ENCODE measurements around the gene CD274.
A peak's percentile ranks its signal among the peaks of the same experiment; 100 is the strongest.
"Not testable (repeated sequence)": the region's sequence is repeated elsewhere in the genome, so short reads cannot be mapped to it uniquely, and the experiment has no call there.

The CD274 gene

DNA sequence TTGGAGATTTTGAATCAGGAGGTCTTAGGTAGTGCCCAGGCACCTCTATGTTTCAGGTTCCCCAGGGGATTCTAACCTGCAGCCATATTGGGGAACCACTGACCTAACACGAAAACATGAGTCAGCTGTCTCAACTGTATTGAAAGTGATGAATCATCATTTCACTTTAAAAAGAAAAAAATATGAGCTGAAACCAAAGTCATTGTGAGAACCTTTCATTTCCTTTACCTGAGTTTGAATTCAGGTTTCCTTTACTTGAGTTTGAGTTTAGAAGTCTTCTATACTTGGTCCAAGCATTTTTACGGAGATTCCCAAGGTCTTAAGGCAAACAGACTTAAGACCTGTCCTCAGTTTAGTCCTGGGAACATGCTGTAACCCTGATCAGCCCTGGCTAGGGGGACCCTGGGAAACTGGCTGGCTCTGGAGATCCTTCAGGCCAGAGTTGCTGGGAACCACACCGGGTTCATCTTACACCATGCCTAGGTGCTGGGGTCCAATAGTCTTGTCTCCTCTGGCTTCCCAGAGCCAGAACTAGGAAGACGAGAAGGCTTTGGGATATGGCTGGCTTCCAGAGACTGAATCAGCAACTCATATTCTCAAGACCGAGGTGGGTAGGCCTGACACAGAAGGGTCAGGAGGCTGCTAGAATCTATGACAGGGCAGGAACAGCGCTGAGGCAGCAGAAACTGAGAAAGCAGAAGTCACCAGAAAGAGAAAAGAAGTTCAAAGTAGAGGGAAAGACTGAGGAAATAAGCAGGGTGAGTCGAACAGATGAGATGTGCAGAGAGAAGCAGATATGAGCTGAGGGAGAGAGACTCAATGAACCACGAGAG, 43.6 kb downstream of the CD274 start:
- DNase-seq (ENCODE audit: low read depth in 2 of 3, low spot score in 1 of 3) = no peak

DNA sequence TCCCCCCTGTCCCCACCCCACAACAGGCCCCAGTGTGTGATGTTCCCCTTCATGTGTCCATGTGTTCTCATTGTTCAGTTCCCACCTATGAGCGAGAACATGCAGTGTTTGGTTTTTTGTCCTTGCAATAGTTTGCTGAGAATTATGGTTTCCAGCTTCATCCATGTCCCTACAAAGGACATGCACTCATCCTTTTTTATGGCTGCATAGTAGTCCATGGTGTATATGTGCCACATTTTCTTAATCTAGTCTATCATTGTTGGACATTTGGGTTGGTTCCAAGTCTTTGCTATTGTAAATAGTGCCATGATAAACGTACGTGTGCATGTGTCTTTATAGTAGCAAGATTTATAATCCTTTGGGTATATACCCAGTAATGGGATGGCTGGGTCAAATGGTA, 44.4 kb downstream of the CD274 start:
- DNase-seq (ENCODE audit: low read depth in 2 of 3, low spot score in 1 of 3) = not testable (repeated sequence)

DNA sequence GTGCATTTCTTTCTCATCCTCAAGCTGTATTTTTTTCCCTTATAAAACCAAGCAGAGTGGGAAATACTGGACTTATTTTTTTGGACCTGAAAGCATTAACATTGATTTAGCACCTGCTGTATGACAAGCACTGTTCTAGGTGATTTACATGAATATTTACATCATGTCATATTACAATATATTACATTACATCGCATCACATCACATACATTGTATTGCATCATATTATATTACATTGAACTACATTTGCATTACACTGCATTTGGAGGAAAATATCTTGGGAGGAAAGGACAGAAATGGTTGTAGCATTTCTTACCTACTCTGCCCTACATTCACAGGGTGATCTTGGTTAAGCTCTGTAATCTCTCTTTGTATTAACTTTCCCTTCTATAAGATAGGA, 48.8 kb downstream of the CD274 start:
- no peak for DNase-seq (ENCODE audit: low read depth in 2 of 3, low spot score in 1 of 3)

DNA sequence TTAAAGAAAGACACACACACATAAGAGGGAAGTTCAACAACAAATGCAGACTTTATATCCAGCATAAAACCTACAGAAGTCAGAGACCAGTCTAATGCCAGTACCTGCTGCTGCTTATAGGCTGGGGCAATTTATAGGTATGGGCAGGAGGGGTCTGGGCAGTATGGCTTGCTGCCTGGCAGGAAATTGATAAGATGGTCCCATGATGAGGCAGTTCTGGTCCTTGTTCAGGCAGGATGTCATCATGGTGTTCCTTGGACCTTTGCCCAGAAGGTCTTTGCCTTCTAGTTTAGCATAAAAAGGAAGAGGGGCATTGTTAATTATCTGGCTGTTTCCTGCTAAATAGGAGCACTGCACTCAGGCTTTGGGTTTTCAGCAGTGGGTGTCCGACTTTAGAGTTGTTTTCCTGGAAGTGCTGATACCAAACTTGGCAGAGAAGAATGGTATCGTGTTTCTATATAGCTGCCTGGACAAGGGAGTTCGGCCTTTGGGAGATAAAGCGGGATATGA, 49.6 kb downstream of the CD274 start:
- DNase-seq (ENCODE audit: low read depth in 2 of 3, low spot score in 1 of 3) = no peak

DNA sequence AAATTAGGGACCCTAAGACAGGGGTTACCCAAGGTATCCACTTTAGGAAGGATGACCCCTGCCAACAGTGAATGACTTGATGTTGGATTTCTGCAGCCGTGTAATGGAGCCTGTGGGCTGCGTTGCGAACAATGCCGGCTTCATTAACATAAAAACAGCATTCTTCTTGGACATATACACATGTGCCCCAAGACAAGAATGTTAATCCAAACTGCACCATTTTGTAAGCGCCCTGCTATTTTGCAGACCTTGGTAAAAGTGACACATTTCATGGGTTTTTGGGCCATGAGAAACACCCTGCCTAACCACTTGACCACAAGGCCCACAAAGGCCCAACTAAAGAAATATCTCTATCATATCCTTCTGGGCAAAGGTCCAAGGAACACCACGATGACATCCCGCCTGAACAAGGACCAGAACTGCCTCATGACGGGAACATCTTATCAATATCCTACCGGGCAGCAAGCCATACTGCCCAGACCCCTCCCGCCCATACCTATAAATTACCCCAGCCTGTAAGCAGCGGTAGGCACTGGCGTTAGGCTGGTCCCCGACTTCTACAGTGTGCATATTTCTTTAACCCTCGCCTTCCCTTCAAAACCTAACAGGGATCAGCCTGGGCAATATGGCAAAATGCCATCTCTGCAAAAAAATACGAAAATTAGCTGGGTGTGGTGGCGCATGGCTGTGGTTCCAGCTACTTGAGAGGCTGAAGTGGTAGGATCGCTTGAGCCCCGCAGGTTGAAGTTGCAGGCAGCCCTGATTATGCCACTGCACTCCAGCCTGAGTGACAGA, 50.3 kb downstream of the CD274 start:
- no peak for DNase-seq (ENCODE audit: low read depth in 2 of 3, low spot score in 1 of 3)

DNA sequence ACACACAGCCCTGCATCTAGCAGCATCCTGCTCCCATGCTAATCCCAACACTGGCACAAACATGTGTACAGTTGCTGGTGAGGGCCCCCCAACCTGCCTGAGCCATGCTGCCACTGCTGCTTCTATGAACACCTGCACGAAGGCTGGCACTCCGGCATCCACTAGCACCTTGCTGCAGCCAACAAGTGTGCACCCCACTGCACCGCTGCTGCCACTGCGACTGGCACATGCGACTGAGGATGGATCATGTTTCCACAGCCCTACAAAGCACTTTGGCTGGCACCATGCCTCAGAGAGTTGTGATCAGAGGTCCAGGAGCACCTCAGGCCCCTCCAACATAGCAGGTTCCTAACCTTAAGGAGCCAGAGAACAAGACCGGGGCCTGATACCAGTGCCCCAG, 52.2 kb downstream of the CD274 start:
- DNase-seq (ENCODE audit: low read depth in 2 of 3, low spot score in 1 of 3) = no peak

DNA sequence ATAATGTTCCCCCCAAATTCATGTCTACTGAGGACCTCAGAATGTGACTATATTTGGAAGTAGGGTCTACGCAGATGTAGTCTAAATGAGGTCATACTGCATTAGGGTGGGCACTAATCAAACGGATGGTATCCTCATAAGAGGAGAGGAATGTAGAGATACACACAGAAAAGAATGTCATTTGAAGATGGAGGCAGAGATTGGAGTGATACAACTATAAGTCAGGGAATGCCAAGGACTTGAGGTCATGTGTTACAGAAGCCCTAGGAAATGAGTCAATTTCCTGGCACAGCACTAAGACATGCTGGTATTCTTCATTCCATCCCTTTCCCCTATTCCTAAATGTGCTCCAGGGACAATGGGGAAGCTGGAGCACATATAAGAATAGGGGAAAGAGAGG, 59.2 kb downstream of the CD274 start:
- DNase-seq (ENCODE audit: low read depth in 2 of 3, low spot score in 1 of 3) = no peak

DNA sequence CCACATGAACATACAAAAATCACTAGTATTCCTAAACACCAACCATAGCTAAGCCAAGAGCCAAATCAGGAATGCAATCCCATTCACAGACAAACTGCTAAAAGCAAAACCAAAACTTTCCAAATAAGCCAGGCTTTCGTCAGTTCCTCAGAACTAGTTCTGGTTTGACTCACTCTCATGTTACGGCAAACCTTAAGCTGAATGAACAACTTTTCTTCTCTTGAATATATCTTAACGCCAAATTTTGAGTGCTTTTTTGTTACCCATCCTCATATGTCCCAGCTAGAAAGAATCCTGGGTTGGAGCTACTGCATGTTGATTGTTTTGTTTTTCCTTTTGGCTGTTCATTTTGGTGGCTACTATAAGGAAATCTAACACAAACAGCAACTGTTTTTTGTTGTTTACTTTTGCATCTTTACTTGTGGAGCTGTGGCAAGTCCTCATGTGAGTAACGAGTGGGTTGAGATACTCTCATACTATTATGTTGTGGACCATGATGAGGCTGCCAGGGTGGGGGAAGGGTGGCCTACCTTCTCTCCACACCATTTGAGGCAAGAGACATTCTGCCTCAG, 60.1 kb downstream of the CD274 start, which contains the start of gene PDCD1LG2:
TSS of gene PDCD1LG2 (plus strand) at position 172 of the 572 bp plus-strand sequence. CDS start 12,016 bp downstream, outside the sequence.
- peak; percentile 46 to 49 (median 48) for DNase-seq (ENCODE audit: low read depth in 2 of 3, low spot score in 1 of 3)

DNA sequence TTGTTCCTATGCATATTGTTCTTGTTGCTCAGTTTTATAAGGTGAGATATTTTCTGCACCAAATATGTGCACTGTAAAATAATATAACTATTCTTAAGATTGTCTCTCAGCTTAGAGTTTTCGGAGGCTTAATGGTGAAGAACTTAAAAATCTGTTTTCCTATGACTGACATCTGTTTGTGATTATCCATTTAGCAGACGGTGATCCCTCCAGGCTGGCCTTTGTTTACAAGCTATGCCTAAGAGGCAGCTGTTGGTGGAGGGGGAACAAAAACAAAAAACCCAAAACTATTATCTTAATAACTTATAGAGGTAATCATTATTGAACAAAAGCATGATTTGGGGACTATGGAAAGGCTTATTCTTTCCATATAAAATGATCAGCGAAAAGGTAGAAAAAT, 60.6 kb downstream of the CD274 start:
- DNase-seq (ENCODE audit: low read depth in 2 of 3, low spot score in 1 of 3) = no peak

DNA sequence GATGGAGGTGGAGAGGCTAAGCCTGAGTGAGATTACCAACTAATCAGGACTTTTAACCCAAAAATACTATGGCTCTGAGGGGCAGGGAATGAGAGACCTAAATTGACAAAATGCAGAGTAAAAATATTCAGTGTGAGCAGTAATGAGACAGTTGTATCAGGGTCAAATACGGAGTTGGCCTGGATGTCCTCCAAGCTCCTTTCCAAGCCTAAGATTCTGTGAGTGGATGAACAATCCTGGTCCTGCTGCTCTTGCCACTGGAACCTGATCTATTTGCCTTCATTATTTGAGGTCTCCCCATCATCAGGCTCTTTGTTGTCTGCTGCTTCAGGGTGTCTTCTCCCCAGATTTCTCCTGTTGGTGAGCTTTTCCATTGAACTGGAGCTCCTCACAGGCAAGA, 61.1 kb downstream of the CD274 start:
- DNase-seq (ENCODE audit: low read depth in 2 of 3, low spot score in 1 of 3) = no peak

DNA sequence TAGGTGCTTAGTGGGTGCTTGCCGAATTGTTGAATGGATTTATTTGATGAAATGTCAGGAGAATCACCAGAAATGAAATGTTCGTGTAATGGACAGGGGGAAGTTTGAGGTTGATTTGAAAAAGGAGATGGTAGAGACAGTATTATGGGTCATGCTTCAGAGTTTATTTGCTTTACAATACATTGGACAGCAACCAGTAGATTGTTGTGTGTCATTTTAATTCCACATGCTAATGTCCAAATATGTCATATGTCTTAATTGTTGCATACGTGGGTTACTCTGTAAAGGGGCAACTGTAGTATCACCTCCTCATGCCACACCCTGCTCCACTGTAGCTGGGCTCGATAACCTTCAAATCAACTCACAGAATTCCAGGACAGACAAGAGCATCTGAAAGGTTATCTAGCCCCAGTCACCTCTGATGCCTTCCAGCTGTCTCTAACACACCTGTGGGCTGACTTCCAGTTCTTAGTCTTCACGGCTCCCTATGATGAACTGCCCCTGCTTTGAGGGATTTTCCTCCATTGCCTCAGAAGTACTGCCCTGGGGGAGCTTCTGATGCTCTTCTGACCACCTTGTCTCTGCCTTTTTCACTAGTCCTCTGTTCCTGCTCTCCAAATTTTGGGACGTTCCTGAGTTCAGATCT, 61.7 kb downstream of the CD274 start:
- no peak for DNase-seq (ENCODE audit: low read depth in 2 of 3, low spot score in 1 of 3)

DNA sequence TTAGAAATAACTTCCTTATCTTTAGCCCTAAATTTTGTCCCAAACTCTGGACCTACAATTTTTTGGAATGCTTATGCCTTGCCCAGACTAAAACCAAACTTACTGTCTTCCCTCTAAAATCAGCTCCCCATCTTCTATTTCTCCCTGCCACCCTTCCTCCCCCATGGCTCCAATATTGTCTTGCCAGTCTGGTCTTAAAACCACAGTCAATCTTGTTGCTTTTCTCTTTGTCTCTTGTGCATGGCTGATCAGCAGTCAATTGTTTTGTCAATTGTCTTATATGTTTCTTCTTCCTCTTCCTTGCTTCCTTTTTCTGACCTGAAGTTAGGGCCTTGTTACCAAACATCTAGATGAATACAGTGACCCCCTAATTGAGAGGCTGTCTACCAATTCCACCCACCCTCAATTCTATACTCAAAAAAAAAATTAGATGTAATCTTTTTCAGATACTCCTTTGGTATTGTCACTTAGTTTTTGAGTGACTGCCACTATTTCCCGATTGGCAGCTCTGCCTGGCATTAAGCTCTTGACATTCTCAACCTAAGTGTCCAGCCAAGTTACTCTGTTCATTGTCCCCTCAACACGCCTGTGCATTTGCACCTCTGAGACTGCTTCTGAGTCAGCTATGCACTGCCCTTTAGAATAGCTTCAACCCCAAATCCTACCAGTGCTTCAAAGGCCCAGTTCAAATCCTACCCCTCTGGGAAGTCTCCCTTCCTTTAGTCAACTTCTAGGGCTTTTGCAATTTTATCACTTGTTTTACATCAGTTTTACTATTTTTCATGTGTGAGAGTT, 62.5 kb downstream of the CD274 start:
- DNase-seq (ENCODE audit: low read depth in 2 of 3, low spot score in 1 of 3) = no peak

DNA sequence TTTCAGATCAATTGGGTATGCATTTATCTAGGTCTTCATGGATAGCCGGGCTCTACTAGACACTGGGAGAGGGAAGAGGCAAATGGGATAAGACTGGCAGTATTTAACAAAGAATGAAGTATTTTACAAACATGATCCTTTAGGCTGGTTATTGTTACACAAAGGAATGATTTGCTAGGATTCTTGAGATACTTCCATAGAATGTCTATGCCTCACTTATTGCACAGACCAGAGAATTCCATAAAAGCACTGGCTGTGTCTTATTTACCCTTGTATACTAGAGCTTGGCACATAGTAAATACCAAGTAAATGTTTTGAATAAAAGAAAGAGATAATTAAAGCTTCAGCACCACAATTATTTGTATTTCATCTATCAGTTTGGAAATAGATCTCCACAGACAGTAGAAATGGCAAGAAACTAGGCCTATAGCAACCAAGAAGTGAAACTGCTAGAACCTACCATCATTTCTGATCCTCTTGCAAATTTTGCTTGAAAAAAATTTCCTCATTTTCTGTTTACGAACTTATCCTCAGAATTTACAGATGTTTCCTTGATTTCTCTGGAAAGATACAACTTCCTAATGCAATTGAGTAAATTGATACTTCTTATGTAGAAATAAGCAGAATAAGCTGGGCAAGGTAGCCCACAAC, 63.7 kb downstream of the CD274 start:
- no peak for DNase-seq (ENCODE audit: low read depth in 2 of 3, low spot score in 1 of 3)

DNA sequence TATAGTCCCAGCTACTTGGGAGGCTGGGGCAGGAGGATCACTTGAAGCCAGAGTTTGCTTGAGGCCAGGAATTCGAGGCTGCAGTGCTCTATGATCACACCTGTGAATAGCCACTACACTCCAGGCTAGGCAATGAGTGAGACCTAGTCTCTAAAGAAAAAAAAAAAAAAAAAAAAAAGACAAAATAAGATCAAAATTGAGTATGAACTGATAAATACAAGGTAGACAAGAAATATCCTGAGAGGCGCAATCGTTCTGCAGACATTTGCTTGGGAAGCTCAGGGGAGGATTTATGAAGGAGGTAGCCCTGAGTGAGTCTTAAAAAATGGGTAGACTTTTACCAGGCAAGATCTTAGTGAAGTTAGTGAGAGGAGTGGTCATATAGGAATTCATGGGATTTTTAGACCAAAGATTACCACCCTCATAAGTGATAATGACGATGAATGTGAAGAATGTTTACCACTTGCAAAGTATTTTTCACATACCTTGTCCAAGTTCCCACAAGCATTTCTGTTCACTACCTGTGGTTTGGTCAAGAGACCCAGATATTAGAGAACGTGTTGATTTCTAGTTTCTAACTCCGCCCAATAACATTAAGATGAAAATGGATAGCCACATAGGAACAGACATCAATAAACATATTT, 64.4 kb downstream of the CD274 start:
- DNase-seq (ENCODE audit: low read depth in 2 of 3, low spot score in 1 of 3) = no peak

DNA sequence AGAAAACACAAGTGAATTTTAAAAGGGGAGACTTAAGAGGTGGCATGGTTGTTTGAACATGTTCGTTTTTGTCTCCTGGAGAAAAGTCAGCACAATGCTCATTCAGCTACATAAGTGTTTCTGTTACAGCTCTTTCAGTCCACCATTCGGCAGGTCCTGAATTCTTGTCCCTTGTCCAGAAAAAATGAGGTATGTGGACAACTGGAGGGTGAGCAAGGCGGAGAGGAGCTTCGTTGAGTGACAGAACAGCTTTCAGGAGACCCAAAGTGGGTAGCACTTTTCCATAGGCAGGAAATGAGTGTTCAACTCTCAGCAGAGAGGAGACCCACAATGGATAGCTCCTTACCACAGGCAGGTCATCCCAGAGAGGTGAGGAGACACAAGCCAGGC, 64.9 kb downstream of the CD274 start:
- DNase-seq (ENCODE audit: low read depth in 2 of 3, low spot score in 1 of 3) = no peak

DNA sequence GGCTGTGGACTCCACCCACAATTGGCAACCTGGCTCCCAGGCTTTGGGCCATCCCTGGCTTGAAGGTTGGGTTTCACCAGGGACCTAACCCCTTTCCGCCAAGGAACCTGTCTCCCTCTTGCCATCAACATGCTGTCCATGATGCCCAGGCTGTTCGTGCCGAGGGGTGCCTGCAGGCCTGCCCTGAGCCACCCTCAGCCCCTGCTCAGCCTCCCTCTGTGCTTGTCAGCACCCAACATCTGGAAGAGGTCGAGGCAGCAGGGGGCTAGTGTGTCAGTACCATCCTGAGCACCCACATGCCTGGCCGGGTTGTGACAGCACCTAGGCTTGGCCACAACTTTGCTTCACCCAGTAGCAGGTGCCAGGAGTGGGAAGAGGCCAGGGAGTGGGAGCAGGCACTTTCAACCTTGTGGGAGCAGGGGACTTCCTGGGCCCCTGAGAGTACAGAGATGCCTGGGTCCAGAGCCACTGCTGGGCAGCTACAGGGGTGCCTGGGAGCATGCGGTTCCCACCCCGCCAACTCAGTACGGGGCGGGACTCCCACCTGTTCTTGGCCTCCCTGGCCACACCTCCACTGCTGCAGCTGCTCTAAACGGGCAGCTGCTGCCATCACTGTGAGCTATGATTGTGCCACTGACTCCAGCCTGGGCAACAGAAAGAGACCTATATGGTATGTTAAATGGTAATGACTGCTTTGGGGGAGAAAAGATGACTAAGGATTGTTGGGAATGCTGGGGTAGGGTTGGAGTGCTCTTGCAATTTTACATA, 66.3 kb downstream of the CD274 start:
- no peak for DNase-seq (ENCODE audit: low read depth in 2 of 3, low spot score in 1 of 3)

DNA sequence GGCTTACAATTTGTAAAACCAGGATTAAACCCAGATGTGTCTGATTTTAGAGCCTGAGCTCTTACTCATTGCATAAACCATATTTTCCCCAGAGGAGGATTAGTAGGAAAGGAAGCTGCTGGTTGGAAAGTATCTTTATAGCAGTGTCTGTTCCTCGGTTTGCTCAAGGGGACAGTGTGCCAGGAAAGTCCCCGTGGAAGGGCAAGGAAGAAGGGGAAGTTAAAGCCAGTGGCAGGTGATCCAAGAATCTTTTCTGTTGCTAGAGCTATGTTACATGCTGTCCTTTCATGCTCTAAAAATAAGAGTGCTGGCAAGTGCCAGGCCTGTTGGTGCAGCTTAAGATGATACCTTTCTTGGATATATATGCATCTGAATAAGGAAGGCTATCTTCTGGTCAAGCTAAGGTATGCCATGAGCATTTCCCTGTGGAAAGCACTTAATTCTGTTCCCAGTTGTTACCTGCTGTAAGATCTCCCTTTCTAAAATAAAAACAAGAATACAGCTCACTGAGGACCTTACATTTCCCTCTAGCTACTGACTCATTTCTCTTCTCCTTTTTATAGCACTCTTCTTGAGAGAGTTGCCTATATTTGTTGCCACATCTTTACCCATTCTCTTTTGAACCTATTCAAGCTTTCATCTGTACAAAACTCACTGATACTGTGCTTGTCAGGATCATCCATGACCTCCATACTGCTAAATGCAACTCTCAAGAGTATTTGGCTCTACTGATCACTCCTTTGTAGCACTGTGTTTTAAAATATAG, 68.0 kb downstream of the CD274 start:
- DNase-seq (ENCODE audit: low read depth in 2 of 3, low spot score in 1 of 3) = no peak

DNA sequence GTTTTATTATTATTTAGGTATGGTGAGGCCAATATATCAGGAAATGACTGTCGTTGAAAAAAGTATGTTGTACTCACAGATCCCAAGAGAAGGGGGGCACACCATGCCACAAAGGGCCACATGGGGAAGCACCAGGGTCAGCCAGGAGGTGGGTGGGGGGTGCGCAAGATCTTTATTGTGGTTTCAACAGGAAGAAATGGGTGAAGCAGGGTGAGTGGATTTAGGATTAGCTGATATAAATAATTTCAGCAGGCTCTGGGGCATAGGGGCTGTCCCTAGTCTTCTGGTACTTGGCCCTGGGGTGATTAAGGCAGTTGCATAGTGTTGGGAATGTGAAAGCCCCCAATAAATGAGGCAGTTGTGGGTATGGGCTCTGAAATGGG, 68.6 kb downstream of the CD274 start:
- peak in 2 of 3 donors; percentile 31 to 39 for DNase-seq (ENCODE audit: low read depth in 2 of 3, low spot score in 1 of 3)
